NCI-H526 treated with DMSO at 0.1 percent for 48 hours (cell line): ENCODE results near the gene RAB7B.
"Not testable (repeated sequence)": the region's sequence is repeated elsewhere in the genome, so short reads cannot be mapped to it uniquely, and the experiment has no call there.

ENCODE experiments used
- DNase-seq: peaks from one replicate; lab custom pipeline; 2025; lab: John Stamatoyannopoulos, UW

Gene RAB7B, protein sequence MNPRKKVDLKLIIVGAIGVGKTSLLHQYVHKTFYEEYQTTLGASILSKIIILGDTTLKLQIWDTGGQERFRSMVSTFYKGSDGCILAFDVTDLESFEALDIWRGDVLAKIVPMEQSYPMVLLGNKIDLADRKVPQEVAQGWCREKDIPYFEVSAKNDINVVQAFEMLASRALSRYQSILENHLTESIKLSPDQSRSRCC

DNA sequence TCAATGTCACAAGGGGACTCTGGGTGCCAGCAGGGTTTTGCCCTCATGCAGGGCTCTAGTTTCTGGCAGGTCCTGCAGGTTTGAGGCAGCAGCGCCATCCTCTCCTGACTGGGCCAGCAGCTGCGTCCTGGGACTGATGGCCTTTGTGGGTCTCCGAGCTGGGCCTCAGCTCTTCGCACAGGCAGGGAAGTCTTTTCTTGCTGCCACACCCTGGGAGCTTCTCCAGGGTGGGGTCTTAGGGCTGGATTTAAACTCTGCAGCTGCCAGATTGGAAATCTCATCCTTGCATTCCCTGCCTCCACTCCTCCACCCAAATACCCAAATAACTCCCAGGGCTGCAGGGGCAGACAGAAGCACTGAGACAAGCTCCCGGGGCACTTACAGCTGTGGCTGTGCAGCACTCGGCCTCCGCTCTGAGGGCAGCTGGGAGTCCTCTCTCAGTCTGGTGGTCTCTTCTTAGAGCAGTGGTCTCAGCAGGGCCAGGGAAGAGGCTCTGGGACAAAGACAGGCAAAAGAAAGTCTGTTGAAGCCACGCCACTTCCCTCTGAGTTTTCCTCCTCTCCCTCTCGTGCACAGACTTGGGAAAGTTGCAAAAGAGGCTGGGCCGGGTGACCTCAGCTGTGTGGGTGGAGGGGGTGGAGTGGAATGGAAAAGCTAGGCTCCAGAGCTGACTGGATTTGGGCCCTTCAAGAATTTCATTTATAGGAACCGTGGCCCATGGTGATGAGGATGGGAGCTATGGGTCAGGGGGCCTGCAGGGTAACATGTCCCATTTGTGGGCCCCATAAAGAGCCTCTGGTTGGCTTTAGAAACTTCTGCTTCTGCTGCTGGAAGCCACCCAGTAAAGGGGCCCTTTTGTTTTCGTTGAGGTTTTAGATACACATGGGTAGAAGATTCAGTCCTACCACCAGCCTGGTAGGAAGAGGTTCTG is at the start of gene RAB7B:
TSS of gene RAB7B (minus strand) at position 525 of the 931 bp plus-strand sequence. CDS start 9,260 bp downstream, outside the sequence.
- DNase-seq, result no peak

DNA sequence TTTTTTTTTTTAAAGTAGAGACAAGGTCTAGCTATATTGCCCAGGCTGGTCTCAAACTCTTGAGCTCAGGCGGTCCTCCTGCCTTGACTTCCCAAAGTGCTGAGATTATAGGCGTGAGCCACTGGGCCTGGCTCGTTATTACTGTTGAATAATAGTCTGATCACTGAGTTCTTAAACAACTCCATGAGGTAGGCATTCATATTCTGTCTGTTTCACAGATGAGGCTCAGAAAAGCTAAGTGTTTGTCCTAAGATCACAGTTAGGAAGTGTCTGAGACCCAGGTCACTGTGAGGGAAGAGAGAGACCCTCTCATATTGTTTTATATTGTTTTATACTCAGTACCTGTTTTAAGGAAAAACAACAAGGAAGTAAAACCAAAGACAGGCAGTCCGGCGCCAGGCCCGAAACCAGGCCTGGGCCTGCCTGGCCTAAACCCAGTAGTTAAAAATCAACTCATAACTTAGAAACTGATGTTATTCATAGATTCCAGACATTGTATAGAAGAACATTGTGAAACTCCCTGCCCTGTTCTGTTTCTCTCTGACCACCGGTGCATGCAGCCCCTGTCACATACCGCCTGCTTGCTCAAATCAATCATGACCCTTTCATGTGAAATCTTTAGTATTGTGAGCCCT is 49.2 kb upstream of the RAB7B start:
- DNase-seq, result not testable (repeated sequence)

DNA sequence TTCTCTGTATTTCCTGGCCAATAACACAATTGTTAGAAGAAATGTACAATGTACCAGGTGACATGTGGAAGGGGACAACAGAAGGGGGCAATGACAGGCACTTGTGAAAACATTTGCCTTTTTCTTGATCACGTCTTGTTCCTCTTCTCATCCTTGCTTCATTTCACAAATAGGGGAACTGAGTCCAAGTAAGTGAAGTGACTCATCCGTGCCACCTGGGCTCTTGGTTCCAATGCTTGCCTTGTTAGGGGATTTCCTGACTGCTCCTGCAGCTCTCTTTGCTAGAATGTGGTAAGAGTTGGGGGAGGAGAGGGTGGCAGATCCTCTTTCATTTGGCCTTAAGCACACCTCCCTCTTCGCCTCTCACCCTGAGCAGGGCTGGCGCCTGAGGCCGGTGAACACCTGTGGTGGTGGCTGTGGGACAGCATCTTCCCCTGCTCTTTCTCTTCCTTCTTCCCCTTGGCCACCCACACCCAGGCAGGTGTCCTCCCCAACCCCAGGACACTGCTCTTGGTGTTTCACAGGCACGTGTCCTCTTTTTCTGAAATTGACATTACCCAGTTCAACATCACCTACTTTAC is 47.5 kb upstream of the RAB7B start:
- DNase-seq, result no peak

- DNase-seq, result no peak
Measured at GRCh38 chr1:206049919-206050600, 46.9 kb upstream of the RAB7B start.

GRCh38 chr1:206049293-206049692 is 46.1 kb upstream of the RAB7B start:
- no peak for DNase-seq

GRCh38 chr1:206048582-206048981 is 45.4 kb upstream of the RAB7B start:
- no peak for DNase-seq

- DNase-seq, result no peak
Measured at GRCh38 chr1:206047271-206047670, 44.1 kb upstream of the RAB7B start.

- peak; percentile 67 for DNase-seq
Measured at GRCh38 chr1:206041640-206042039, 38.4 kb upstream of the RAB7B start.

- no peak for DNase-seq
Measured at GRCh38 chr1:206040328-206040727, 37.1 kb upstream of the RAB7B start.

GRCh38 chr1:206039046-206039973 is 36.1 kb upstream of the RAB7B start:
- DNase-seq, result no peak

- DNase-seq, result no peak
Measured at GRCh38 chr1:206037581-206037980, 34.4 kb upstream of the RAB7B start.

DNA sequence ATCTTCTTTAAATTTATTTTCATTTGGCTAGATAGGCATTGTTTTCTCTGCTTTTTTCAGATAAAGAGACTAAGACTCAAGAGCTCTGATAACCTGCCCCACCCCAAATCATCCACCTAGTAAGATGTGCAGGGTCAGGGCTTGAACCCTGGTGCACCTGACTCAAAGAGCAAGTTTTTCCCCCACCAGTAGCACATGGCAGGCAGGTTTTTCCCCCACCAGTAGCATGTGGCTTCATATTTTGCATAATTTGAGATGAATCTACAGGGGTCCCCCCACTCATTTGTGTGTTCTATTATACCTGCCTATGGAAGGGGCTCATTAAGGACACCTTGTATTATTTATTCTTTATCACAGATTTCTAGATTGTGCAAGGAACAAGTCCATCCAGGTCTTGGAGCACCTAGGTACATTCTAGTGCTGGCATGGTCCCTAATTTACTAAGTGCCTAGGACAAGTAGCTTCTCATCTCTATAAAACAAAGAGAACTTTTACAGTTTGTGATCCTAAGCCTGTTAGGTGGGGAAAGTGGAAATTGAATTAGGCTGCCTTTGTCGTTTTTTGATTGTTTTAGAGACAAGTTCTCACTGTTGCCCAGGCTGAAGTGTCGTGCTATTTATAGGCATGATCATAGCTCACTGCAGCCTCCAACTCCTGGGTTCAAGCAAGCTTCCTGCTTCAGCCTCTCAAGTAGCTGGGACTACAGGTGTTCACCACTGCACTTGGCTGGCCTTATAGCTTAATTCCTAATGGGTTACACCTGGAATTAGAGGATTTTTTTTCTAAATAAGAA is 33.7 kb upstream of the RAB7B start:
- no peak for DNase-seq

DNA sequence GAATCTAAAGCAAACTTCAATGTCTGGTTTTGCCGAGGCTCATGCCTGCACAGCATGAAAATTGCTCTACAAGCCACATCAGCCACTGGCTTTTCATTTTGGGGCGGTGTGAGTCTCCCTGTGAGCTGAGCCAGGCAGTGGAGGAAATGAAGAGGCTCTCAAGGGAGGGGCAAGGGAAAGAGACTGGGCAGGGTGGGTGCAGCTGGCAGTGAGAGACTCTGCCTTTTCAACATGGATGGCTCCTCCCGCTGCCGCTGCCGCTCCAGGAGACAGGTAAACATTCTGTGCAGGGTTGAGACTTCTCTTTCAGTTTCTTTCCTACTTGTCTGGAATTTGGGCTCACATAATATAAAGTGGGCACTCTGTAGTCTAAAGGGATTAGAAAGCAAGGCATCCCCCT is 31.8 kb upstream of the RAB7B start:
- DNase-seq, result no peak

GRCh38 chr1:206032380-206033140 is 29.4 kb upstream of the RAB7B start:
- DNase-seq, result no peak

DNA sequence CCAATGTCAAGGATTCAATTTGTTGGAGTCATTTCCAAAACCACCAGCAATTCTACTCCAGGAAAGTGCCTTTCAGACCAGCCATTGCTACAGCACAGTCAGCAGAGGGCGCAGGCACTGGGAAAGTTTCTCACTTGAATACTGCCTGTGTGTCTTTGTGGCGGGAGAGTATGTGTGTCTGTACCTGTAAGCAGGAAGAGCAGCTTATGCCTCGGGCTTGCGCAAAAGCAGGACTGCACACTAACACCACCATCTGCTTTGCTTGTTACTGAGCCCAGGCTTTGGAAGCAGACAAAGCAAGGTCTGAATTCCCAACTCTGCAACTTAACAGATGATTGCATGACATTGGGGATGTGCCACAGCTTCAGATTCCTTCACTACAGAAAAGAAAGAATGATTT is 27.5 kb upstream of the RAB7B start:
- DNase-seq, result peak; percentile 67

- no peak for DNase-seq
Measured at GRCh38 chr1:206030191-206030590, 27.0 kb upstream of the RAB7B start.

DNA sequence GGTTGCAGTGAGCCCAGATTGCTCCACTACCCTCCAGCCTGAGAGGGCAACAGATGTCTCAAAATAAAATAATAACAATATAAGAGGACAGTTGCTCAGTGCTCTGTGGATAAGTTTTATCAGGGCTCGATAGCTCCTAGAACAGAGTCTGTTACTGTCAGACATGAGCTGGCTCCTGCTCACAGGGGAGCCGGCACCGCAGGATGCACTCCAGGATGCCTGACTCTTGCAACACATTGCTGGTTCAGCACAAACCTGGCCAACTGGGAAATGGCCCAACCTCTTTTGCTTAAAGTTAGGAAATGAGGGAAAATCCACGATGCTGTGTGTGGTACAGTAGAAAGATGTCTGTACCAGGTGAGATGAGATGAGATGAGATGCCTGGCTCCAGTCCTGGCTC is 26.3 kb upstream of the RAB7B start:
- DNase-seq, result no peak

- no peak for DNase-seq
Measured at GRCh38 chr1:206025283-206025820, 22.2 kb upstream of the RAB7B start.

DNA sequence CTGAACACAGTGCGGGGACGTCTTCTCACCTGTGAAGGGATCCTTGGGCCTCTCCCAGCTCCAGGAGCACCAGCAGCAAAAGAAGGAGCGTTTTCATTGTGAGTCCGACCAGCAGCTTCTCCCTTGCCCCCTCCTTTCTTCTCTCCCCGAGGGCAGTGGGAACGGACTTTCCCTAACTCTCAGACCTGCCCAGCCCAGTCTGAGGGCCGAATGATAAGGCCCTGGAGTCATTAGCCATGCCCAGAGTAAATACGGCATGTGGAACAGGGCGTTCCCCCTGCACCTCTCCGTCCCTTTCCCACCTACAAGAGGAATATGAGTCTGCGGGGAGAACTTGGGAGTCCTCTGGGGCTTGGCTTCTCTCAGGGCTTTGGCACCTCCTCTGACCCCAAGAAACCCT is 20.5 kb upstream of the RAB7B start, which contains the start of gene CTSE:
TSS of gene CTSE (minus strand) at position 201 of the 400 bp plus-strand sequence. CDS start at position 97, 104 bp downstream.
- DNase-seq, result no peak
